HCT116 (cell line): ENCODE measurements around the gene PPM1D. TPM values are rescaled to one million over a fixed set of nuclear protein-coding genes. Genes with fewer than 3 reads are reported as not detected.

Experiments
- ATAC-seq: fragments of 200-7000 bp; cut with Tn5 transposase; 2 replicates; pipeline ENCODE4 v1.9.1; 2020; ENCODE audit warnings: mild to moderate bottlenecking, moderate library complexity
- BruUV-seq: library from RNA; stranded (reverse); fragments of 400-500 nt; replicated peaks from 2 replicates; lab custom pipeline; 2021; lab: Mats Ljungman, UMichigan
- CTCF ChIA-PET: fragments of 300-600 bp; sonication (Branson Sonifier 250); formaldehyde crosslinking; loops from one replicate; lab custom pipeline; 2021; ENCODE audit warnings: antibody characterized with exemption; lab: Charles Lee
- POLR2A ChIA-PET: fragments of 300-600, 350-600 bp; sonication (Branson Sonifier 250); formaldehyde crosslinking; loops from one replicate; lab custom pipeline; 2021; ENCODE audit warnings: antibody characterized with exemption; lab: Charles Lee
- RAD21 ChIA-PET, 2 experiments: fragments of 300-600 bp; sonication (Branson Sonifier 250); formaldehyde crosslinking; loops; one replicate each; lab custom pipeline; 2023; ENCODE audit warnings: low total read pairs in 2 of 2; ENCODE audit not compliant: uncharacterized antibody in 2 of 2, unreplicated experiment in 2 of 2, low non-redundant PET in 1 of 2; lab: Charles Lee
- DNase-seq: peaks from one replicate; pipeline ENCODE4 v3.0.0-alpha.2; 2010; ENCODE audit warnings: low read depth, low spot score
- H2AFZ ChIP-seq: fragments of 200-600 bp; shearing (Covaris generic), sonication (generic); 2 replicates; pipeline ENCODE4 v1.6.1; 2017; ENCODE audit warnings: low read depth, mixed run types, mixed read lengths, antibody characterized with exemption, low read length; ENCODE audit not compliant: poor library complexity, severe bottlenecking
- H3K27ac ChIP-seq: 2 replicates; pipeline ENCODE4 v1.5.1; 2012; ENCODE audit warnings: low read depth, low read length
- H3K27me3 ChIP-seq: fragments of 200-600 bp; sonication (generic); 2 replicates; pipeline ENCODE4 v1.6.1; 2016; ENCODE audit warnings: mixed run types, low read length, mixed read lengths; ENCODE audit not compliant: insufficient read depth
- H3K36me3 ChIP-seq, 2 experiments: fragments of 200-500 bp in 1 of 2; fragments of 200-600 bp in 1 of 2; sonication (Bioruptor generic) in 1 of 2; sonication (generic) in 1 of 2; 2 replicates each; pipeline versions ENCODE4 v1.5.1 to v1.6.1; 2014 to 2016; ENCODE audit warnings: low read length in 2 of 2, inconsistent platforms in 1 of 2, mixed read lengths in 1 of 2, mixed run types in 1 of 2; ENCODE audit not compliant: insufficient read depth in 2 of 2, control insufficient read depth in 1 of 2
- H3K4me1 ChIP-seq, 2 experiments: fragments of 200-600 bp in 1 of 2; sonication (generic) in 1 of 2; 2 replicates each; pipeline versions ENCODE4 v1.5.1 to v1.6.1; 2012 to 2017; ENCODE audit warnings: low read length in 2 of 2, inconsistent platforms in 1 of 2, mild to moderate bottlenecking in 1 of 2, mixed read lengths in 1 of 2, mixed run types in 1 of 2, moderate library complexity in 1 of 2; ENCODE audit not compliant: insufficient read depth in 2 of 2, control insufficient read depth in 1 of 2
- H3K4me2 ChIP-seq: fragments of 200-600 bp; sonication (generic); 2 replicates; pipeline ENCODE4 v1.6.1; 2017; ENCODE audit warnings: mixed run types, low read length, mixed read lengths
- H3K4me3 ChIP-seq, 2 experiments: fragments of 200-600 bp in 1 of 2; sonication (generic) in 1 of 2; replicated peaks in 1 of 2; 2 replicates each; pipeline ENCODE4 v1.5.1; 2011 to 2016; ENCODE audit warnings: low read length in 2 of 2, control low read depth in 1 of 2, low read depth in 1 of 2, mild to moderate bottlenecking in 1 of 2, mixed read lengths in 1 of 2, mixed run types in 1 of 2
- H3K79me2 ChIP-seq: fragments of 200-600 bp; sonication (generic); 2 replicates; pipeline ENCODE4 v1.6.1; 2017; ENCODE audit warnings: mild to moderate bottlenecking, mixed run types, low read length, moderate library complexity, mixed read lengths; ENCODE audit not compliant: insufficient read depth
- H3K9ac ChIP-seq: fragments of 200-600 bp; sonication (generic); 2 replicates; pipeline ENCODE4 v1.6.1; 2016; ENCODE audit warnings: low read length, mixed read lengths
- H3K9me2 ChIP-seq: fragments of 200-600 bp; sonication (generic), shearing (Covaris generic); 2 replicates; pipeline ENCODE4 v1.6.1; 2017; ENCODE audit warnings: mixed run types, mild to moderate bottlenecking, moderate library complexity; ENCODE audit not compliant: insufficient read depth
- H3K9me3 ChIP-seq, 2 experiments: fragments of 200-500 bp in 1 of 2; fragments of 200-600 bp in 1 of 2; sonication (Bioruptor generic) in 1 of 2; sonication (generic) in 1 of 2; 2 replicates each; pipeline ENCODE4 v1.6.1; 2014 to 2017; ENCODE audit warnings: low read length in 2 of 2, mixed read lengths in 2 of 2, inconsistent platforms in 1 of 2, low read depth in 1 of 2, mild to moderate bottlenecking in 1 of 2, mixed run types in 1 of 2, moderate library complexity in 1 of 2; ENCODE audit not compliant: control insufficient read depth in 1 of 2, insufficient read depth in 1 of 2
- H4K20me1 ChIP-seq: fragments of 200-600 bp; sonication (generic), shearing (Covaris generic); 2 replicates; pipeline ENCODE4 v1.6.1; 2017; ENCODE audit warnings: mixed run types, mild to moderate bottlenecking, moderate library complexity; ENCODE audit not compliant: insufficient read depth
- ATF3 ChIP-seq: IDR thresholded peaks from 2 replicates; pipeline ENCODE4 v1.6.1; 2012
- EGR1 ChIP-seq: IDR thresholded peaks from 2 replicates; pipeline ENCODE4 v1.6.1; 2012; ENCODE audit warnings: low read depth
- ELF1 ChIP-seq: IDR thresholded peaks from 2 replicates; pipeline ENCODE4 v1.6.1; 2012; ENCODE audit warnings: low read depth, borderline replicate concordance
- EZH2phosphoT487 ChIP-seq: fragments of 200-600 bp; IDR thresholded peaks from 2 replicates; pipeline ENCODE4 v1.6.1; 2018; ENCODE audit warnings: antibody characterized with exemption, borderline replicate concordance
- FOSL1 ChIP-seq: IDR thresholded peaks from 2 replicates; pipeline ENCODE4 v1.6.1; 2012; ENCODE audit warnings: low read depth
- JUND ChIP-seq: IDR thresholded peaks from 2 replicates; pipeline ENCODE4 v1.6.1; 2012
- MAX ChIP-seq: IDR thresholded peaks from 2 replicates; pipeline ENCODE4 v1.6.1; 2012
- POLR2A ChIP-seq: IDR thresholded peaks from 2 replicates; pipeline ENCODE4 v1.7.0; 2011; ENCODE audit warnings: borderline replicate concordance; ENCODE audit not compliant: insufficient read depth, insufficient read length; ENCODE audit errors: extremely low read depth
- POLR2AphosphoS5 ChIP-seq: IDR thresholded peaks from 2 replicates; pipeline ENCODE4 v1.6.1; 2011; ENCODE audit warnings: mild to moderate bottlenecking, low read depth, low read length, moderate library complexity
- RAD21 ChIP-seq: IDR thresholded peaks from 2 replicates; pipeline ENCODE4 v1.6.1; 2012; ENCODE audit warnings: low read depth, mild to moderate bottlenecking
- SIN3A ChIP-seq: IDR thresholded peaks from 2 replicates; pipeline ENCODE4 v1.6.1; 2012; ENCODE audit warnings: low read depth
- TCF7L2 ChIP-seq: IDR thresholded peaks from 2 replicates; pipeline ENCODE4 v1.7.0; 2011; ENCODE audit warnings: borderline replicate concordance, inconsistent platforms; ENCODE audit not compliant: insufficient read depth, insufficient read length; ENCODE audit errors: extremely low read depth
- ZBTB33 ChIP-seq: IDR thresholded peaks from 2 replicates; pipeline ENCODE4 v1.6.1; 2011; ENCODE audit warnings: mild to moderate bottlenecking, low read length, moderate library complexity; ENCODE audit not compliant: insufficient replicate concordance; ENCODE audit errors: extremely low read depth
- ZFX ChIP-seq: fragments of 450-650 bp; IDR thresholded peaks from 2 replicates; pipeline ENCODE4 v1.6.1; 2017
- ZNF274 ChIP-seq: fragments of 200-500 bp; sonication (Bioruptor generic); IDR thresholded peaks from 2 replicates; pipeline ENCODE4 v1.6.1; 2014; ENCODE audit warnings: mild to moderate bottlenecking, low read depth, low read length, inconsistent platforms
- intact Hi-C: fragments of 100-400 bp; cut with micrococcal nuclease; formaldehyde crosslinking; loops from 2 replicates; pipeline ENCODE4 v1.10.0; 2022
- total RNA-seq: library from RNA; stranded (reverse); gene quantifications from one replicate; pipeline ENCODE4 v1.2.1, GENCODE V29; 2021; ENCODE audit not compliant: unreplicated experiment
- TF ChIP-seq, protein P1 (sequence below), 3 experiments: fragments of 200-600 bp in 1 of 3; sonication (generic) in 1 of 3; IDR thresholded peaks in 2 of 3; conservative IDR thresholded peaks in 1 of 3; 2 replicates each; pipeline ENCODE4 v1.5.1; 2012 to 2017; ENCODE audit warnings: low read depth in 2 of 3, low read length in 2 of 3, antibody characterized with exemption in 1 of 3, borderline replicate concordance in 1 of 3, control low read depth in 1 of 3, mild to moderate bottlenecking in 1 of 3, mixed read lengths in 1 of 3, mixed run types in 1 of 3, moderate library complexity in 1 of 3; ENCODE audit not compliant: insufficient read depth in 1 of 3

PPM1D gene
- total RNA-seq, 1 experiment from 2014 or later = 29.1 TPM

- Histone ChIP-seq H3K27ac (no peak overlapping the region), H3K9ac (no peak overlapping the region), H3K9me2 (no peaks in the 10 kb centered on the region), H3K9me3 (no peaks in the 10 kb centered on the region), H3K36me3 (peaks cover 0 to 3% of the 10 kb centered on the region in 2 experiments; a peak in 1 of 4 replicates), H3K4me1 (0 out of 4 replicates have a peak, but pooled peaks cover 0 to 2% of the 10 kb centered on the region in 2 experiments), H3K79me2 (peaks cover 50% of the 10 kb centered on the region), H3K4me2 (no peak overlapping the region), H4K20me1 (no peaks in the 10 kb centered on the region), H3K4me3 (no peak overlapping the region), H3K27me3 (no peaks in the 10 kb centered on the region), H2AFZ (no peak overlapping the region)
- TF ChIP-seq ZBTB33 (no peak), SIN3A (no peak), ELF1 (no peak), POLR2AphosphoS5 (no peak), POLR2A (no peak), RAD21 (no peak), ZFX (no peak), JUND (no peak), MAX (no peak), FOSL1 (no peak), EGR1 (no peak), EZH2phosphoT487 (no peak), TCF7L2 (no peak), ZNF274 (no peak), ATF3 (no peak)
- TF ChIP-seq, protein P1, sequence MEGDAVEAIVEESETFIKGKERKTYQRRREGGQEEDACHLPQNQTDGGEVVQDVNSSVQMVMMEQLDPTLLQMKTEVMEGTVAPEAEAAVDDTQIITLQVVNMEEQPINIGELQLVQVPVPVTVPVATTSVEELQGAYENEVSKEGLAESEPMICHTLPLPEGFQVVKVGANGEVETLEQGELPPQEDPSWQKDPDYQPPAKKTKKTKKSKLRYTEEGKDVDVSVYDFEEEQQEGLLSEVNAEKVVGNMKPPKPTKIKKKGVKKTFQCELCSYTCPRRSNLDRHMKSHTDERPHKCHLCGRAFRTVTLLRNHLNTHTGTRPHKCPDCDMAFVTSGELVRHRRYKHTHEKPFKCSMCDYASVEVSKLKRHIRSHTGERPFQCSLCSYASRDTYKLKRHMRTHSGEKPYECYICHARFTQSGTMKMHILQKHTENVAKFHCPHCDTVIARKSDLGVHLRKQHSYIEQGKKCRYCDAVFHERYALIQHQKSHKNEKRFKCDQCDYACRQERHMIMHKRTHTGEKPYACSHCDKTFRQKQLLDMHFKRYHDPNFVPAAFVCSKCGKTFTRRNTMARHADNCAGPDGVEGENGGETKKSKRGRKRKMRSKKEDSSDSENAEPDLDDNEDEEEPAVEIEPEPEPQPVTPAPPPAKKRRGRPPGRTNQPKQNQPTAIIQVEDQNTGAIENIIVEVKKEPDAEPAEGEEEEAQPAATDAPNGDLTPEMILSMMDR (IDR thresholded peaks at IDR 0.05 in 2 of 3, conservative IDR thresholded peaks at IDR 0.05 in 1 of 3; ENCODE audit: borderline replicate concordance in 1 of 3, insufficient read depth in 1 of 3, low read depth in 2 of 3, low read length in 2 of 3) = no peak
- ATAC-seq (no peak), DNase-seq (no peak)
- ChIA-PET CTCF (interaction anchor here (2.0 kb wide), 1 partner anchor 15 kb away, joined by 5 read pairs; no protein-coding TSS in a partner anchor), RAD21 (no interaction called here), POLR2A (no interaction called here)
- intact Hi-C loops = no loop called here
- no TSS peak for BruUV-seq
Measured at GRCh38 chr17:60623415-60623814, 23.4 kb downstream of the PPM1D start.
